M059J (cell line): ENCODE results near the gene KLF13. TPM values are rescaled to one million over a fixed set of nuclear protein-coding genes. Genes with fewer than 3 reads are reported as not detected.
A peak's percentile ranks its signal among the peaks of the same experiment; 100 is the strongest.

Source experiments
- DNase-seq: peaks from one replicate; pipeline ENCODE4 v3.0.0-alpha.2; 2012; ENCODE audit warnings: low read depth
- total RNA-seq: library from RNA; depleted of rRNA; stranded (reverse); fragments of >200 nt; shearing (Covaris generic); gene quantifications from 2 replicates; pipeline ENCODE4 v1.2.3, GENCODE V29; 2014

Gene KLF13
- total RNA-seq, 1 experiment from 2014 or later, result 16.8 TPM

GRCh38 chr15:31300208-31300661 is 26.4 kb upstream of the KLF13 start:
- DNase-seq, result no peak

GRCh38 chr15:31300981-31301672 is 25.5 kb upstream of the KLF13 start:
- no peak for DNase-seq

GRCh38 chr15:31301673-31301990 is 25.0 kb upstream of the KLF13 start:
- DNase-seq, result no peak

GRCh38 chr15:31302029-31302657 is 24.5 kb upstream of the KLF13 start:
- DNase-seq, result no peak

GRCh38 chr15:31302778-31303725 is 23.6 kb upstream of the KLF13 start:
- DNase-seq, result no peak

GRCh38 chr15:31303726-31304648 is 22.6 kb upstream of the KLF13 start:
- no peak for DNase-seq

- DNase-seq, result no peak
These were observed 21.8 kb upstream of the KLF13 start for GRCh38 chr15:31304751-31305365.

GRCh38 chr15:31305375-31305774 is 21.3 kb upstream of the KLF13 start:
- DNase-seq, result no peak

- no peak for DNase-seq
These were observed 20.7 kb upstream of the KLF13 start for GRCh38 chr15:31305796-31306425.

GRCh38 chr15:31306426-31307269 is 20.0 kb upstream of the KLF13 start:
- peak; percentile 21 for DNase-seq

GRCh38 chr15:31307270-31308184 is 19.1 kb upstream of the KLF13 start:
- no peak for DNase-seq

- DNase-seq, result no peak
These were observed 18.4 kb upstream of the KLF13 start for GRCh38 chr15:31308185-31308639.

- no peak for DNase-seq
These were observed 16.6 kb upstream of the KLF13 start for GRCh38 chr15:31309893-31310606.

GRCh38 chr15:31311735-31312619 is 14.7 kb upstream of the KLF13 start:
- no peak for DNase-seq

- DNase-seq, result no peak
These were observed 13.4 kb upstream of the KLF13 start for GRCh38 chr15:31313223-31313622.

- DNase-seq, result no peak
These were observed 12.3 kb upstream of the KLF13 start for GRCh38 chr15:31314380-31314779.
